ENCODE data around the gene ACSS3. TPM values are rescaled to one million over a fixed set of nuclear protein-coding genes. Genes with fewer than 3 reads are reported as not detected.

ACSS3 gene
- total and polyA plus RNA-seq, 10 of the 15 experiments (the other 5 are each of a cell fraction or from before 2014, with no cell fraction given) = 0.06 to 0.31 TPM; not detected in 8

- Histone ChIP-seq H3K27ac (ENCODE audit: control insufficient read depth, insufficient read depth) (no peak overlapping the region), H2AFZ (ENCODE audit: control insufficient read depth, low read depth, low read length) (no peak overlapping the region), H3K4me1 (ENCODE audit: control insufficient read depth, insufficient read depth, low read length) (no peaks in the 10 kb centered on the region), H3K4me2 (ENCODE audit: control insufficient read depth, insufficient read depth) (no peak overlapping the region), H3K9me3 (replicated peaks; ENCODE audit: control insufficient read depth, insufficient read depth, low read length) (no peaks in the 10 kb centered on the region), H3K27me3 (replicated peaks in 1 of 2; ENCODE audit: control insufficient read depth in 2 of 2, insufficient read depth in 2 of 2, low read length in 1 of 2) (no peaks in the 10 kb centered on the region), H3K79me2 (ENCODE audit: control insufficient read depth, insufficient read depth, low read length) (no peaks in the 10 kb centered on the region), H3K4me3 (no peak overlapping the region), H3K36me3 (ENCODE audit: control insufficient read depth in 2 of 2, insufficient read depth in 2 of 2, low read length in 1 of 2) (no peaks in the 10 kb centered on the region), H3K9ac (ENCODE audit: control insufficient read depth, insufficient read depth, low read length) (no peak overlapping the region), H4K20me1 (ENCODE audit: control insufficient read depth, insufficient read depth) (no peaks in the 10 kb centered on the region)
- WGBS (ENCODE audit: insufficient coverage, insufficient replicate concordance, low lambda C conversion rate, missing lambda C conversion rate) = 0% methylated on average over 1 of the region's 1 CpG
- ChIA-PET POLR2A (no interaction called here), SMC1A (ENCODE audit: uncharacterized antibody, unreplicated experiment) (no interaction called here), CTCF (no interaction called here), RAD21 (ENCODE audit: unreplicated experiment) (no interaction called here)
- no TSS peak for BruUV-seq (replicated peaks)
- in situ Hi-C loops (cut with MboI) = no loop called here
- TF ChIP-seq POLR2AphosphoS5 (IDR thresholded peaks at IDR 0.05; ENCODE audit: low read length) (no peak), HDGF (IDR thresholded peaks at IDR 0.05) (no peak), ZNF592 (IDR thresholded peaks at IDR 0.05) (no peak), ZNF274 (IDR thresholded peaks at IDR 0.05; ENCODE audit: insufficient read depth, insufficient read length) (no peak)
- FAIRE-seq = no peak
- no peak for ATAC-seq
- intact Hi-C loops (cut with micrococcal nuclease; ENCODE audit: unreplicated experiment) = no loop called here
- no peak for DNase-seq (ENCODE audit: low read depth, low spot score)
Measured at GRCh38 chr12:81089412-81089811, 11.5 kb downstream of the ACSS3 start.

GRCh38 chr12:81092053-81092452 is 14.2 kb downstream of the ACSS3 start:
- no peak overlapping the region for H3K4me2 ChIP-seq (ENCODE audit: control insufficient read depth, insufficient read depth)
- no peaks in the 10 kb centered on the region for H3K79me2 ChIP-seq (ENCODE audit: control insufficient read depth, insufficient read depth, low read length)
- ChIA-PET POLR2A (no interaction called here), SMC1A (ENCODE audit: uncharacterized antibody, unreplicated experiment) (no interaction called here), CTCF (no interaction called here), RAD21 (ENCODE audit: unreplicated experiment) (no interaction called here)
- no peaks in the 10 kb centered on the region for H3K9me3 ChIP-seq (replicated peaks; ENCODE audit: control insufficient read depth, insufficient read depth, low read length)
- H3K36me3 ChIP-seq (ENCODE audit: control insufficient read depth in 2 of 2, insufficient read depth in 2 of 2, low read length in 1 of 2) = no peaks in the 10 kb centered on the region
- H3K27ac ChIP-seq (ENCODE audit: control insufficient read depth, insufficient read depth) = no peak overlapping the region
- no TSS peak for BruUV-seq (replicated peaks)
- FAIRE-seq (no peak), ATAC-seq (no peak), DNase-seq (ENCODE audit: low read depth, low spot score) (no peak)
- H2AFZ ChIP-seq (ENCODE audit: control insufficient read depth, low read depth, low read length) = no peak overlapping the region
- intact Hi-C loops (cut with micrococcal nuclease; ENCODE audit: unreplicated experiment) (no loop called here), in situ Hi-C loops (cut with MboI) (no loop called here)
- H3K9ac ChIP-seq (ENCODE audit: control insufficient read depth, insufficient read depth, low read length) = no peak overlapping the region
- no peaks in the 10 kb centered on the region for H3K27me3 ChIP-seq (replicated peaks in 1 of 2; ENCODE audit: control insufficient read depth in 2 of 2, insufficient read depth in 2 of 2, low read length in 1 of 2)
- no peak overlapping the region for H3K4me3 ChIP-seq
- WGBS (ENCODE audit: insufficient coverage, insufficient replicate concordance, low lambda C conversion rate, missing lambda C conversion rate) = 11% methylated on average over 3 of the region's 3 CpGs
- H3K4me1 ChIP-seq (ENCODE audit: control insufficient read depth, insufficient read depth, low read length) = no peaks in the 10 kb centered on the region
- H4K20me1 ChIP-seq (ENCODE audit: control insufficient read depth, insufficient read depth) = no peaks in the 10 kb centered on the region
- no peak for TF ChIP-seq ZNF622 (IDR thresholded peaks at IDR 0.05)
- no peak for TF ChIP-seq SREBF2 (IDR thresholded peaks at IDR 0.05; ENCODE audit: low read length)
- TF ChIP-seq NFYA (IDR thresholded peaks at IDR 0.05; ENCODE audit: borderline replicate concordance, low read depth, low read length) = no peak
- TF ChIP-seq RFX5 (IDR thresholded peaks at IDR 0.05; ENCODE audit: low read depth, low read length) = no peak
- TF ChIP-seq E2F8 (IDR thresholded peaks at IDR 0.05; ENCODE audit: low read depth, partially characterized antibody) = no peak
